Measurements from ENCODE around the gene MRPS34.

Gene MRPS34

DNA sequence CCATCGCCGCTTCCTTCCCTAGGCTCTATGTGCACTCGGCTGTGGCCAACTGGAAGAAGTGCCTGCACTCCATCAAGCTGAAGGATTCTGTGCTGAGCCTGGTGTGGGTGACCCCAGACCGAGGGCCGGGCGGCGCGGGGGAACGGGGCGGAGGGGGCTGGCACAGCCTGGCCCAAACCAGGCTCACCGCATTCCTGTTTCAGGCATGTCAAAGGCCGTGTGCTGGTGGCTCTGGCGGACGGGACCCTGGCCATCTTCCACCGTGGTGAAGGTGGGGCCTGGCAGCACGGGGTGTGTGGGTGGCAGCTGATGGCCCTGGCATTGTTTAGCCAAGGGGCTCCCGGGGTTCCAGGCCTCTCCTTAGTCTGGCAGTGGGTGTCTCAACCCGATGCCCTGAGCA, 6.2 kb downstream of the MRPS34 start:
- no CpG with 5 or more reads among the region's 18 CpGs for WGBS (ENCODE audit: extremely low coverage, insufficient coverage, low lambda C conversion rate)
- H2BK120ac ChIP-seq (ENCODE audit: low read depth, low read length): no peak overlapping the region
- H3K4me1 ChIP-seq (ENCODE audit: control insufficient read depth, low read depth, low read length): no peaks in the 10 kb centered on the region
- no peaks in the 10 kb centered on the region for H3K79me1 ChIP-seq (ENCODE audit: low read length)
- H3K27ac ChIP-seq (ENCODE audit: low read depth, low read length): no peak overlapping the region
- no peak overlapping the region for H2BK15ac ChIP-seq (replicated peaks; ENCODE audit: low read depth)
- H3K4me2 ChIP-seq (ENCODE audit: low read length): no peak overlapping the region
- no peaks in the 10 kb centered on the region for H3K27me3 ChIP-seq (ENCODE audit: insufficient read depth, low read length, poor library complexity)
- H4K5ac ChIP-seq (ENCODE audit: low read length): no peak overlapping the region
- no peak overlapping the region for H3K56ac ChIP-seq (ENCODE audit: low read length)
- H3K9ac ChIP-seq (ENCODE audit: low read length): no peak overlapping the region
- no peak overlapping the region for H3K18ac ChIP-seq (ENCODE audit: low read length)
- H2BK5ac ChIP-seq (ENCODE audit: low read length): no peak overlapping the region
- no peaks in the 10 kb centered on the region for H3K79me2 ChIP-seq (ENCODE audit: control insufficient read depth, insufficient read depth, low read length)
- H3K4me3 ChIP-seq (ENCODE audit: low read length): no peak overlapping the region
- DNase-seq: no peak
- no peak overlapping the region for H4K8ac ChIP-seq (ENCODE audit: low read depth, low read length)
- H3K23ac ChIP-seq (ENCODE audit: low read length): no peak overlapping the region
- H3K4ac ChIP-seq (ENCODE audit: low read depth, low read length): no peak overlapping the region
- no peak overlapping the region for H2AK5ac ChIP-seq (ENCODE audit: low read length)
- H3K36me3 ChIP-seq (ENCODE audit: control insufficient read depth, insufficient read depth, low read length): no peaks in the 10 kb centered on the region

DNA sequence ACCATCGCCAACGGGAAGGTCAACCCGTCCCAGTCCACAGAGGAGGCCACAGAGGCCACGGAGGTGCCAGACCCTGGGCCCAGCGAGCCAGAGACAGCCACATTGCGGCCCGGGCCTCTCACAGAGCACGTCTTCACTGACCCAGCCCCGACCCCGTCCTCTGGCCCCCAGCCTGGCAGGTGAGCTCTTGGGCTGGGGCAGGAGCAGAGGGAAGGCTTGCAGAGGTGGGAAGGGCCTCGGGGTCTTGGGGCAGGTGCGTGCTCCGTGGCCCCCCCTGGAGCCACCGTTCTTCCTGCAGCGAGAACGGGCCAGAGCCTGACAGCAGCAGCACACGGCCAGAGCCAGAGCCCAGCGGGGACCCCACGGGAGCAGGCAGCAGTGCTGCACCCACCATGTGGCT, 6.7 kb downstream of the MRPS34 start:
- no peaks in the 10 kb centered on the region for H3K79me1 ChIP-seq (ENCODE audit: low read length)
- H3K56ac ChIP-seq (ENCODE audit: low read length): no peak overlapping the region
- H3K9ac ChIP-seq (ENCODE audit: low read length): no peak overlapping the region
- no peak overlapping the region for H3K4ac ChIP-seq (ENCODE audit: low read depth, low read length)
- no peak overlapping the region for H2BK15ac ChIP-seq (replicated peaks; ENCODE audit: low read depth)
- no peak for DNase-seq
- H3K4me1 ChIP-seq (ENCODE audit: control insufficient read depth, low read depth, low read length): no peaks in the 10 kb centered on the region
- H3K27ac ChIP-seq (ENCODE audit: low read depth, low read length): no peak overlapping the region
- no peaks in the 10 kb centered on the region for H3K27me3 ChIP-seq (ENCODE audit: insufficient read depth, low read length, poor library complexity)
- no peak overlapping the region for H3K4me2 ChIP-seq (ENCODE audit: low read length)
- H3K79me2 ChIP-seq (ENCODE audit: control insufficient read depth, insufficient read depth, low read length): no peaks in the 10 kb centered on the region
- H3K23ac ChIP-seq (ENCODE audit: low read length): no peak overlapping the region
- H4K8ac ChIP-seq (ENCODE audit: low read depth, low read length): no peak overlapping the region
- no peaks in the 10 kb centered on the region for H3K36me3 ChIP-seq (ENCODE audit: control insufficient read depth, insufficient read depth, low read length)
- no peak overlapping the region for H4K5ac ChIP-seq (ENCODE audit: low read length)
- no peak overlapping the region for H2AK5ac ChIP-seq (ENCODE audit: low read length)
- H2BK5ac ChIP-seq (ENCODE audit: low read length): no peak overlapping the region
- H3K18ac ChIP-seq (ENCODE audit: low read length): no peak overlapping the region
- H2BK120ac ChIP-seq (ENCODE audit: low read depth, low read length): no peak overlapping the region
- WGBS (ENCODE audit: extremely low coverage, insufficient coverage, low lambda C conversion rate): no CpG with 5 or more reads among the region's 19 CpGs
- H3K4me3 ChIP-seq (ENCODE audit: low read length): no peak overlapping the region

DNA sequence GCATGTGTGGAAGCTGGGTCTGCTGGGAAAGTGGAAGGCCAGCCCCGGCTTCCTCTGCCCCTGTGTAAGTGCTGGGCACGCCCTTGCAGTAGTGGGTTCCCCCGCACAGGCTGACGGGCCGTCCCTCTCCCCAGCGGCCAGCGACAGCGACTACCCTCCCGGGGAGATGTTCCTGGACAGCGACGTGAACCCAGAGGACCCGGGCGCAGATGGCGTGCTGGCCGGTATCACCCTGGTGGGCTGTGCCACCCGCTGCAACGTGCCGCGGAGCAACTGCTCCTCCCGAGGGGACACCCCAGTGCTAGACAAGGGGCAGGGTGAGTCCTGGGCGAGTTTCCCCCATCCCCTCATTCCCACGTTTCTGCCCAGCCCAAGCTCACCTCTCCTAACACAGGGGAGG, 7.1 kb downstream of the MRPS34 start:
- Histone ChIP-seq H3K4me2 (ENCODE audit: low read length) (no peak overlapping the region), H3K4me1 (ENCODE audit: control insufficient read depth, low read depth, low read length) (no peaks in the 10 kb centered on the region), H3K27ac (ENCODE audit: low read depth, low read length) (no peak overlapping the region), H2BK5ac (ENCODE audit: low read length) (no peak overlapping the region), H3K4me3 (ENCODE audit: low read length) (no peak overlapping the region), H3K4ac (ENCODE audit: low read depth, low read length) (no peak overlapping the region), H4K5ac (ENCODE audit: low read length) (no peak overlapping the region), H3K23ac (ENCODE audit: low read length) (no peak overlapping the region), H3K79me2 (ENCODE audit: control insufficient read depth, insufficient read depth, low read length) (no peaks in the 10 kb centered on the region), H3K9ac (ENCODE audit: low read length) (no peak overlapping the region), H3K36me3 (ENCODE audit: control insufficient read depth, insufficient read depth, low read length) (no peaks in the 10 kb centered on the region), H2AK5ac (ENCODE audit: low read length) (no peak overlapping the region), H3K18ac (ENCODE audit: low read length) (no peak overlapping the region), H3K79me1 (ENCODE audit: low read length) (no peaks in the 10 kb centered on the region), H3K56ac (ENCODE audit: low read length) (no peak overlapping the region), H4K8ac (ENCODE audit: low read depth, low read length) (no peak overlapping the region), H2BK15ac (replicated peaks; ENCODE audit: low read depth) (no peak overlapping the region), H2BK120ac (ENCODE audit: low read depth, low read length) (no peak overlapping the region), H3K27me3 (ENCODE audit: insufficient read depth, low read length, poor library complexity) (no peaks in the 10 kb centered on the region)
- DNase-seq: no peak
- WGBS (ENCODE audit: extremely low coverage, insufficient coverage, low lambda C conversion rate): no CpG with 5 or more reads among the region's 22 CpGs

DNA sequence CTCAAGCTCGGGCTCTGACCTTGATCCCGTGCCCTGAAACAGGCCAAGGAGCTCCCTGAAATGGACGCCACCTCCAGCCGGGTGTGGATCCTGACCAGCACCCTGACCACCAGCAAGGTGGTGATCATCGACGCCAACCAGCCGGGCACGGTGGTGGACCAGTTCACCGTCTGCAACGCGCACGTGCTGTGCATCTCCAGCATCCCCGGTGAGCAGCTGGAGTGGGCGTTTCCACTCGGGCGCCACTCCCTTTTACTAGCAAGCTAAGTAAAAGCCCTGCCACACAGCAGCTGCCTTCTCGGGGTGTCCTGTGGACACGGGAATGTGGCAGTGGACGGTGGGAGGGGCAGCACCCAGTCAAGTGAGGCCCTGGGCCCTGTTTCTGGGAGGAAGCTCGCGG, 8.0 kb downstream of the MRPS34 start:
- no peak overlapping the region for H3K23ac ChIP-seq (ENCODE audit: low read length)
- DNase-seq: no peak
- H3K27ac ChIP-seq (ENCODE audit: low read depth, low read length): no peak overlapping the region
- no peak overlapping the region for H3K4ac ChIP-seq (ENCODE audit: low read depth, low read length)
- no peak overlapping the region for H4K5ac ChIP-seq (ENCODE audit: low read length)
- no peaks in the 10 kb centered on the region for H3K79me1 ChIP-seq (ENCODE audit: low read length)
- no peak overlapping the region for H3K18ac ChIP-seq (ENCODE audit: low read length)
- no peak overlapping the region for H2BK15ac ChIP-seq (replicated peaks; ENCODE audit: low read depth)
- H3K4me3 ChIP-seq (ENCODE audit: low read length): no peak overlapping the region
- WGBS (ENCODE audit: extremely low coverage, insufficient coverage, low lambda C conversion rate): no CpG with 5 or more reads among the region's 21 CpGs
- no peak overlapping the region for H3K56ac ChIP-seq (ENCODE audit: low read length)
- no peak overlapping the region for H3K9ac ChIP-seq (ENCODE audit: low read length)
- no peaks in the 10 kb centered on the region for H3K36me3 ChIP-seq (ENCODE audit: control insufficient read depth, insufficient read depth, low read length)
- no peak overlapping the region for H2AK5ac ChIP-seq (ENCODE audit: low read length)
- no peaks in the 10 kb centered on the region for H3K27me3 ChIP-seq (ENCODE audit: insufficient read depth, low read length, poor library complexity)
- no peak overlapping the region for H2BK120ac ChIP-seq (ENCODE audit: low read depth, low read length)
- H4K8ac ChIP-seq (ENCODE audit: low read depth, low read length): no peak overlapping the region
- H3K79me2 ChIP-seq (ENCODE audit: control insufficient read depth, insufficient read depth, low read length): no peaks in the 10 kb centered on the region
- H2BK5ac ChIP-seq (ENCODE audit: low read length): no peak overlapping the region
- H3K4me2 ChIP-seq (ENCODE audit: low read length): no peak overlapping the region
- H3K4me1 ChIP-seq (ENCODE audit: control insufficient read depth, low read depth, low read length): no peaks in the 10 kb centered on the region

- H2AK5ac ChIP-seq (ENCODE audit: low read length): no peak overlapping the region
- WGBS (ENCODE audit: extremely low coverage, insufficient coverage, low lambda C conversion rate): no CpG with 5 or more reads among the region's 81 CpGs
Observed at GRCh38 chr16:1763521-1764511, 9.1 kb downstream of the MRPS34 start.

More at GRCh38 chr16:1763521-1764511, 9.1 kb downstream of the MRPS34 start:
- Histone ChIP-seq H4K8ac (ENCODE audit: low read depth, low read length) (no peak overlapping the region), H3K4ac (ENCODE audit: low read depth, low read length) (no peak overlapping the region), H4K5ac (ENCODE audit: low read length) (no peak overlapping the region), H2BK15ac (replicated peaks; ENCODE audit: low read depth) (no peak overlapping the region), H3K4me2 (ENCODE audit: low read length) (peak overlapping the region; percentile 42), H3K18ac (ENCODE audit: low read length) (no peak overlapping the region), H2BK5ac (ENCODE audit: low read length) (no peak overlapping the region), H2BK120ac (ENCODE audit: low read depth, low read length) (no peak overlapping the region), H3K27ac (ENCODE audit: low read depth, low read length) (no peak overlapping the region), H3K36me3 (ENCODE audit: control insufficient read depth, insufficient read depth, low read length) (no peaks in the 10 kb centered on the region), H3K79me1 (ENCODE audit: low read length) (no peaks in the 10 kb centered on the region), H3K9ac (ENCODE audit: low read length) (peak overlapping the region; percentile 54), H3K79me2 (ENCODE audit: control insufficient read depth, insufficient read depth, low read length) (no peaks in the 10 kb centered on the region), H3K27me3 (ENCODE audit: insufficient read depth, low read length, poor library complexity) (no peaks in the 10 kb centered on the region), H3K23ac (ENCODE audit: low read length) (no peak overlapping the region), H3K56ac (ENCODE audit: low read length) (peak overlapping the region; percentile 67), H3K4me1 (ENCODE audit: control insufficient read depth, low read depth, low read length) (no peaks in the 10 kb centered on the region), H3K4me3 (ENCODE audit: low read length) (no peak overlapping the region)
- peak; percentile 86 for DNase-seq
